Amygdala (tissue), 56 donors: Measurements from ENCODE around the gene C18orf63.
A peak's percentile ranks its signal among the peaks of the same experiment; 100 is the strongest.

ENCODE experiments used
- DNase-seq, 56 donors: peaks; one replicate each; lab custom pipeline; 2025; lab: John Stamatoyannopoulos, UW

The C18orf63 gene

GRCh38 chr18:74315464-74316256 is at the start of gene C18orf63:
C18orf63 (plus strand) TSS chr18:74315839; CDS start chr18:74317866, 2,027 bp downstream.
- DNase-seq = no peak

GRCh38 chr18:74266161-74266560 is 49.5 kb upstream of the C18orf63 start:
- no peak for DNase-seq

- no peak for DNase-seq
These were observed 47.5 kb upstream of the C18orf63 start for GRCh38 chr18:74268175-74268574.

GRCh38 chr18:74268933-74269620 is 46.6 kb upstream of the C18orf63 start:
- peak in 1 of 56 donors; percentile 6 for DNase-seq

GRCh38 chr18:74271635-74272034 is 44.0 kb upstream of the C18orf63 start:
- DNase-seq = no peak

GRCh38 chr18:74273394-74273793 is 42.2 kb upstream of the C18orf63 start:
- DNase-seq = no peak

- no peak for DNase-seq
These were observed 40.9 kb upstream of the C18orf63 start for GRCh38 chr18:74274700-74275099.

GRCh38 chr18:74275736-74276135 is 39.9 kb upstream of the C18orf63 start:
- no peak for DNase-seq

- no peak for DNase-seq
These were observed 39.0 kb upstream of the C18orf63 start for GRCh38 chr18:74276609-74277008.

GRCh38 chr18:74277296-74277695 is 38.3 kb upstream of the C18orf63 start:
- no peak for DNase-seq

GRCh38 chr18:74278058-74278457 is 37.6 kb upstream of the C18orf63 start:
- no peak for DNase-seq

GRCh38 chr18:74278983-74279382 is 36.7 kb upstream of the C18orf63 start:
- no peak for DNase-seq

- no peak for DNase-seq
These were observed 34.3 kb upstream of the C18orf63 start for GRCh38 chr18:74281011-74281979.

GRCh38 chr18:74281980-74282754 is 33.5 kb upstream of the C18orf63 start:
- no peak for DNase-seq

- no peak for DNase-seq
These were observed 32.7 kb upstream of the C18orf63 start for GRCh38 chr18:74282755-74283554.

GRCh38 chr18:74283646-74284045 is 32.0 kb upstream of the C18orf63 start:
- no peak for DNase-seq

GRCh38 chr18:74284191-74284979 is 31.3 kb upstream of the C18orf63 start:
- DNase-seq = peak in 4 of 56 donors; percentile 12 to 31 (median 21)

- DNase-seq = no peak
These were observed 30.7 kb upstream of the C18orf63 start for GRCh38 chr18:74284980-74285355.
